Measurements from ENCODE around the gene HM13. TPM values are rescaled to one million over a fixed set of nuclear protein-coding genes. Genes with fewer than 3 reads are reported as not detected.

Gene HM13
- total and polyA plus RNA-seq, 2 of the 13 experiments (the other 11 are each of a cell fraction or from before 2014, with no cell fraction given), result 118 to 243 TPM

GRCh38 chr20:31547017-31547675 lies 32.9 kb downstream of the HM13 start (continued):
- TF ChIP-seq ZNF800 (CRISPR knock-in tag; IDR thresholded peaks at IDR 0.05) (0 out of 2 replicates have a peak, but pooled peaks have one; percentile 51), ZNF777 (CRISPR knock-in tag; IDR thresholded peaks at IDR 0.05) (peak; percentile 38; the same call in 1 of the 2 replicates), SAFB2 (CRISPR knock-in tag; IDR thresholded peaks at IDR 0.05; ENCODE audit: borderline replicate concordance, low read depth) (0 out of 2 replicates have a peak, but pooled peaks have one; percentile 48), GTF2F1 (IDR thresholded peaks at IDR 0.05; ENCODE audit: low read length) (no peak), ZNF605 (CRISPR knock-in tag; IDR thresholded peaks at IDR 0.05) (no peak), FUBP1 (CRISPR knock-in tag; IDR thresholded peaks at IDR 0.05; ENCODE audit: borderline replicate concordance) (no peak), ZNF781 (CRISPR knock-in tag; IDR thresholded peaks at IDR 0.05; ENCODE audit: borderline replicate concordance, not compliant biosample characterization) (no peak), ZNF790 (CRISPR knock-in tag; IDR thresholded peaks at IDR 0.05; ENCODE audit: borderline replicate concordance) (no peak; the same call in 1 of the 2 replicates), ZNF616 (CRISPR knock-in tag; IDR thresholded peaks at IDR 0.05; ENCODE audit: low read depth) (no peak), ZNF674 (CRISPR knock-in tag; IDR thresholded peaks at IDR 0.05; ENCODE audit: low read depth) (no peak), SNAPC4 (CRISPR knock-in tag; IDR thresholded peaks at IDR 0.05) (0 out of 2 replicates have a peak, but pooled peaks have one; percentile 29)
- TF ChIP-seq, protein P1, sequence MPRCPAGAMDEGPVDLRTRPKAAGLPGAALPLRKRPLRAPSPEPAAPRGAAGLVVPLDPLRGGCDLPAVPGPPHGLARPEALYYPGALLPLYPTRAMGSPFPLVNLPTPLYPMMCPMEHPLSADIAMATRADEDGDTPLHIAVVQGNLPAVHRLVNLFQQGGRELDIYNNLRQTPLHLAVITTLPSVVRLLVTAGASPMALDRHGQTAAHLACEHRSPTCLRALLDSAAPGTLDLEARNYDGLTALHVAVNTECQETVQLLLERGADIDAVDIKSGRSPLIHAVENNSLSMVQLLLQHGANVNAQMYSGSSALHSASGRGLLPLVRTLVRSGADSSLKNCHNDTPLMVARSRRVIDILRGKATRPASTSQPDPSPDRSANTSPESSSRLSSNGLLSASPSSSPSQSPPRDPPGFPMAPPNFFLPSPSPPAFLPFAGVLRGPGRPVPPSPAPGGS (CRISPR knock-in tag; IDR thresholded peaks at IDR 0.05), result no peak
- TF ChIP-seq, protein P2, sequence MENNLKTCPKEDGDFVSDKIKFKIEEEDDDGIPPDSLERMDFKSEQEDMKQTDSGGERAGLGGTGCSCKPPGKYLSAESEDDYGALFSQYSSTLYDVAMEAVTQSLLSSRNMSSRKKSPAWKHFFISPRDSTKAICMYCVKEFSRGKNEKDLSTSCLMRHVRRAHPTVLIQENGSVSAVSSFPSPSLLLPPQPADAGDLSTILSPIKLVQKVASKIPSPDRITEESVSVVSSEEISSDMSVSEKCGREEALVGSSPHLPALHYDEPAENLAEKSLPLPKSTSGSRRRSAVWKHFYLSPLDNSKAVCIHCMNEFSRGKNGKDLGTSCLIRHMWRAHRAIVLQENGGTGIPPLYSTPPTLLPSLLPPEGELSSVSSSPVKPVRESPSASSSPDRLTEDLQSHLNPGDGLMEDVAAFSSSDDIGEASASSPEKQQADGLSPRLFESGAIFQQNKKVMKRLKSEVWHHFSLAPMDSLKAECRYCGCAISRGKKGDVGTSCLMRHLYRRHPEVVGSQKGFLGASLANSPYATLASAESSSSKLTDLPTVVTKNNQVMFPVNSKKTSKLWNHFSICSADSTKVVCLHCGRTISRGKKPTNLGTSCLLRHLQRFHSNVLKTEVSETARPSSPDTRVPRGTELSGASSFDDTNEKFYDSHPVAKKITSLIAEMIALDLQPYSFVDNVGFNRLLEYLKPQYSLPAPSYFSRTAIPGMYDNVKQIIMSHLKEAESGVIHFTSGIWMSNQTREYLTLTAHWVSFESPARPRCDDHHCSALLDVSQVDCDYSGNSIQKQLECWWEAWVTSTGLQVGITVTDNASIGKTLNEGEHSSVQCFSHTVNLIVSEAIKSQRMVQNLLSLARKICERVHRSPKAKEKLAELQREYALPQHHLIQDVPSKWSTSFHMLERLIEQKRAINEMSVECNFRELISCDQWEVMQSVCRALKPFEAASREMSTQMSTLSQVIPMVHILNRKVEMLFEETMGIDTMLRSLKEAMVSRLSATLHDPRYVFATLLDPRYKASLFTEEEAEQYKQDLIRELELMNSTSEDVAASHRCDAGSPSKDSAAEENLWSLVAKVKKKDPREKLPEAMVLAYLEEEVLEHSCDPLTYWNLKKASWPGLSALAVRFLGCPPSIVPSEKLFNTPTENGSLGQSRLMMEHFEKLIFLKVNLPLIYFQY (CRISPR knock-in tag; IDR thresholded peaks at IDR 0.05; ENCODE audit: borderline replicate concordance), result no peak

Data from HepG2 (cell line).